Cardiac septum (tissue), 1 donor: ENCODE measurements around the gene PLXNA1. TPM values are rescaled to one million over a fixed set of nuclear protein-coding genes. Genes with fewer than 3 reads are reported as not detected.

Experiments
- DNase-seq: peaks from one replicate; pipeline ENCODE4 v3.0.0-alpha.2; 2020; ENCODE audit warnings: low spot score
- intact Hi-C: fragments of 100-400 bp; cut with DNase I; formaldehyde crosslinking; loops from one replicate; pipeline ENCODE4 v1.14.0; 2022
- total RNA-seq: library from RNA; stranded (reverse); fragmentation: NEBNext Ultra II Directional; extraction: Animal tissue kit (Norgen Biotek cat#: 25700); gene quantifications from one replicate; pipeline ENCODE4 v1.2.1, GENCODE V29; 2021
- donor health status: DM: no; HTN: no; CAD: no.

PLXNA1 gene
- total RNA-seq, 1 donor from 2014 or later, result 31.6 TPM

DNA sequence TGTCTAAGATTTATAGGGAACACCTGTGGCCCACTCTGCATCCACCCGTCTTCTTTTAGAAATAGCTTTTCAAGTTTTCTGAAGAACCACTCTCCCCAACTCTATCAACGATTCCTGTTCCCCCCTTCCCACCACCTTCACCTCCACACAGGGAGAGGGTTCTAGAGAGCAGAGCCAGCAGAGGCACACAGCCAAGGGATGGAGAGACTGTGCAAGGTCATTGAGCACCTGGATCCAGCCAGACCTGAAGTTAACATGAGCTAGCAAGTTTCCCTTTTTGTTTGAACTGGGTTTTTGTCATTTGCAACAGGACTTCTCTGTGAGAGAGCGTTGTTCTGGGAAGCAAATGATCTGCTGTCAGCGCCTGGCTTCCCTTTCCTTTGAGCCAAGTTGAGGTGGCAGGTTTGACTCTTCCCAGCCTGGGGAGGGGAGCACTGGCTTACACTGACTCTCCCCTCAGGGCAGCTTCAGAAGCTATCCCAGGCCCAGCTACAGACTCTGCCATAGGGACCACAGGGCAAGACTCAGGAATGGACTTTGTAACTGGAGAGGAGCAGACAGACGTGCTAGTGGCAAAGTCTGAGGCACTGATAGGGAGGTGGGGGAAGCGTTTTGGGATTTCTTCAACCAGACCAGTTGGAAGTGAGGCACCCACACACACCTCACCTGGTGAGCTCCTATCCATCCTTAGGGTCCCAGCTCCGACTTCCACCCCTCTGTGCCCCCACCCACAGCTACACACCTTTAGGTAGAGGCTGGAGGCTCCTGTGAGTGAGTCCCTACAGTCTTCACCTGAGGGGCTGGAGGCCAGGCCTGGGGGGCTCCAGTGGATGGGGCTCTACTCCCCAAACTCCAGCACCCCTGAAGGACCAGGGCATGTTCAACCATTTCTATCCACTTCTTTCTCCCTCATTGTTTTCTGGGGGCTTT lies 19.4 kb upstream of the PLXNA1 start:
- intact Hi-C loops, result loop anchor here (2.0 kb wide), 1 partner anchor 19 kb away; the partner anchor contains the start of gene PLXNA1
- no peak for DNase-seq

DNA sequence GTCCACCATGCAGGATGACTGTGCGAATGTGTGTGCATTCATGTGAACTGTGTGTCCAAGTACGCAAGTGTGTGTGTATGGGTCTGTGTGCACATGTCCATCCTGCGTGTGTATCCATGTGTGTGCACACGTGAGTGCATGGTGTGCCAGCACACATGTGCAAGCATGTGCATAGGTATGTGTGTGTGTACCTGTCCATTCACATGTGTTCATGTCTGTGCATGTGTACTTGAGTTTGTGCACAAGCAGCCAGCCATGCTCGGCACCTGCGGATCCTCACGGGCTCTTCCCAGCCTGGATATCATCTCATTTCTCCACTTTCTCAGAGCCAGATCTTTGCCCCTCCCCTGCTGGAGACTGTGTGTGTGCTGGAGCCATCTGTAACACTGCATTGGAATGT lies 18.7 kb upstream of the PLXNA1 start:
- intact Hi-C loops, result no loop called here
- no peak for DNase-seq

GRCh38 chr3:126964950-126965349 lies 18.0 kb upstream of the PLXNA1 start:
- intact Hi-C loops, result no loop called here
- DNase-seq, result no peak

- no peak for DNase-seq
These were observed 17.3 kb upstream of the PLXNA1 start for GRCh38 chr3:126965526-126966080.

GRCh38 chr3:126967386-126967785 lies 15.5 kb upstream of the PLXNA1 start:
- no peak for DNase-seq
- intact Hi-C loops, result no loop called here

More at GRCh38 chr3:126965526-126966080, 17.3 kb upstream of the PLXNA1 start:
- intact Hi-C loops, result no loop called here

- no peak for DNase-seq
- intact Hi-C loops, result no loop called here
These were observed 14.2 kb upstream of the PLXNA1 start for GRCh38 chr3:126968391-126969390.

GRCh38 chr3:126969586-126969985 lies 13.3 kb upstream of the PLXNA1 start:
- intact Hi-C loops, result no loop called here
- DNase-seq, result no peak

DNA sequence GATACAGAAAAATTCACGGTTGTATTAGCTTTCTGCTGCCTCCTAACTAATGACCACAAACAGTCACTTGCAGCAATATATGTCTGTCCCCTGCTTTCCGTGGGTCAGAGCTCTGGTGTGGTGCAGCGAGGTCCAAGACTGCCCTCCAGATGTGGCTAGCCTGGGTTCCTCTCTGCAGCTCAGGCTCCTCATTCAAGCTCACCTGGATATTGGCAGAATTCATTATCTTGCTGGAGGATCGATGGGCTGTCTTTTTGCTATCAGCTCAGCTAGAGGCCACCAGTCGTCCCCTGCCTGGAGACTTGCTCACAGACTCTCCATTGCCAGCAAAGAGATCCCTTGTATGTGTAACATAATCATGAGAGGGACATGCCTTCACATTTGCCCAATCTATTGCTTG lies 12.8 kb upstream of the PLXNA1 start:
- intact Hi-C loops, result loop anchor here (5.0 kb wide), 1 partner anchor 143 kb away; no protein-coding TSS in a partner anchor
- no peak for DNase-seq

DNA sequence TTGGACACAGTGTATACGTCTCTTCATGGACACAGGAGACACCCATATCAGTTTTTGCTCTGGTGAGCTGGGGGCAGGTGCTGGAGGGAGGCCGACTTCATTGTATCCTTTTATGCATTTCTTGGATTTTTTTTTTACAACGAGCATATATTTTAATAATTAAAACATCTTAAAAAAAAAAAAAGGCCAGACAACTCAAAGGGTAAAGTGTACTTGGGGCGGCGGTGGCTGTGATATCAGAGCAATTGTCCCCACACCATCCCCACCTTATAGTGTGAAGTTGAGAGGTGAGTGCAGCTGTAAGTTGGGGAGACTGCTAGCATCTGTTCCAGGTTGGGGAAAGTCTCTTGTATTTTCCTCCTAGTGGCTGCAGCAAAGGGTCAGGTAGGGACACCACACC lies 12.0 kb upstream of the PLXNA1 start:
- DNase-seq, result no peak
- intact Hi-C loops, result loop anchor here (5.0 kb wide), 1 partner anchor 144 kb away; no protein-coding TSS in a partner anchor

DNA sequence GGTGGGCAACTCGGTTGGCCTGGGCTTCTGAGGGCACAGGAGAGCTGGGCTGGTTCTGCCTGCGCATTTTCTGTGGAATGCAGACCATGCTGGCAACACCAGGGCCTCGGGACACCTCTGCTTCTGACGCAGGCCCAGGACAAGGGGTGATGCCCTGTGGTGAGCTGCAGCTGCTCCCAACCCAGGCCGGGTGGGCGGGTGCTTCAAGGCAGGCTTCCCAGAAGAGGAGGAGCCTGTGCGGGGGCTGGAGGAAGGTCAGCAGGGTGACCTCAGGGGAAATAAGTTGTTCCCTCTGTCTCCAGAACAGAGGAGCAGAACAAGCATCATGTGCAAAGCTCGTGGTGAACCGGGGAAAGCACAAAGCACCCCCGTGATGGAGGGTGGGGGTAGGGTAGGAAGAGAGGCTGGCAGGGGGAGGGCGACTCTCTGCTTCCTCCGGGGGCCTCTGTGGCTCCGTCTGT lies 11.0 kb upstream of the PLXNA1 start:
- intact Hi-C loops, result loop anchor here (5.0 kb wide), 1 partner anchor 145 kb away; no protein-coding TSS in a partner anchor
- peak; percentile 85 for DNase-seq

- intact Hi-C loops, result loop anchor here (5.0 kb wide), 1 partner anchor 146 kb away; no protein-coding TSS in a partner anchor
- no peak for DNase-seq
These were observed 10.0 kb upstream of the PLXNA1 start for GRCh38 chr3:126972866-126973265.

DNA sequence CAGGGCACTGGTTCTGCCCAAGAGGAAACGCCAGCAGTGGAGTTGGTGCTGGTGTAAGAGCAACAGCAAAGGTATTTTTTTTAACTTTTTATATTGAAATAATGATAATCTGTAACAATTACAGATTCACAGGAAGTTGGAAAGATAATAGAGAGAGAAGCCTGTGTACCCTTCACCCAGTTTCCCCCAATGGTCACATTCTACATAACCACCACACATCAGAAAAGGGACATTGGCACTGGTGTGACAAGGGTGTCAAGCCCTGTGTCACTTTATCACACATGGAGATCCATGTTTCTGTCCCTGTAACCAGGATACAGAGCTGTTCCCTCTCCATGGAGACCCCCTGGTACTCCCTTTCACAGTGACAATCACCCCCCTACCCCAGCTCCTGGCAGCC lies 9.1 kb upstream of the PLXNA1 start:
- intact Hi-C loops, result loop anchor here (5.0 kb wide), 1 partner anchor 147 kb away; no protein-coding TSS in a partner anchor
- no peak for DNase-seq

- intact Hi-C loops, result loop anchor here (5.0 kb wide), 1 partner anchor 147 kb away; no protein-coding TSS in a partner anchor
- no peak for DNase-seq
These were observed 8.2 kb upstream of the PLXNA1 start for GRCh38 chr3:126974756-126975155.

DNA sequence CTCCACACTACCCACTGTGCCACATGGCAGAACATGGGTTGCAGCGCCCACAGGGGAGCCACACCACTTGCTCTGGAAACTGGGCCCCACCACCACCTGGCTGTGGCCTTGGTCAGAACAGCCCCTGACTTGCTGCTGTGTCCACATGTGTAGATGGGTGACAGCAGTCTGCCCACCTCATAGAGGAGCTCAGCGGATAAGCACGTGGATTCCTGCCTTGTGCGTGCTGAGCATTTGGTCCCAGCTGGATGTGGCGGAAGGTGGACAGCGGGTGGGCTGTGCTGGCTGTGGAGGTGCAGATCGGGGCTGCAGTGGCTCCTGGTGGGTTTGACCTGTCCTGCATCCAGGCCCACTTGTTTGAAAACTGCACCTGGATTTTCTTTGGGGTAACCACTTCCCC lies 6.0 kb upstream of the PLXNA1 start:
- DNase-seq, result no peak
- intact Hi-C loops, result no loop called here

GRCh38 chr3:126977821-126978220 lies 5.1 kb upstream of the PLXNA1 start:
- intact Hi-C loops, result no loop called here

DNA sequence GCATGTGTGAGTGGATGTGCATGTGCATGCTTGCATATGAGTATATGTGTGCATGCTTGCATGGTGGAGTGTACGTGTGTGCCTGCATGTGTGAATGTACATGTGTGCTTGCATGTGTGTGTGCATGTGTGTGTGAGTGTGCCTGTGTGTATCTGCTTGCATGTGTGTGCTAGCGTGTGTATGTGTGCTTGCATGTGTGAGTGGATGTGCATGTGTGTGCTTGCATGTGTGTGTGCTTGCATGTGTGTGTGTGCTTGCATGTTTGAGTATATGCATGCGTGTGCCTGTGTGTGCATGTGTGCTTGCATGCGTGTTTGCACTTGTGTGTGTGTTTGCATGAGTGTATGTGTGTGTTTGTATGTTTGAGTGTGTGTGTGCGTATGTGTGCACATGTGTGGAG lies 4.6 kb upstream of the PLXNA1 start:
- no peak for DNase-seq
- intact Hi-C loops, result no loop called here

More at GRCh38 chr3:126977821-126978220, 5.1 kb upstream of the PLXNA1 start:
- DNase-seq, result no peak

GRCh38 chr3:126979046-126979628 lies 3.8 kb upstream of the PLXNA1 start:
- DNase-seq, result no peak
- intact Hi-C loops, result no loop called here

- no peak for DNase-seq
- intact Hi-C loops, result loop anchor here (5.0 to 10.0 kb wide), 2 partner anchors 278 to 564 kb away; partner anchors contain the start of gene CHCHD6
These were observed 2.6 kb upstream of the PLXNA1 start for GRCh38 chr3:126980266-126980811.

DNA sequence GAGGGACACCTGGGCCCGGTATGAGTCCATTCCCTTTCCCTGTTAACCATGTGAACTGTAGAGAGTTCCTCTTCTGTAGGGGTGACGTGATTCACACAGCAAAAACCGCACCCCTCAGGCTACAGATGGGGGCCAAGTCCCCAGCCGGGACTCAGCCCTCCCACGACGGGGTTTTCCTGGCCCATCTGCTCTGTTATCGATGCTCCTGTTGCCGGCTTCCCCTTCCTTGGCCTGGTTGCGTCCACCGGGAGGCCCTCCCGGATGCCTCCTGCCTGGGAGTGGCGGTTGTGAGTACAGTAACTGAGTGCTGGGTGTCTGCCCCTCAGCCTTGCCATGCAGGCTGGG lies 817 bp upstream of the PLXNA1 start:
- intact Hi-C loops, result loop anchor here (1.0 to 10.0 kb wide), 5 partner anchors 19 to 563 kb away; partner anchors contain the start of gene CHCHD6
- DNase-seq, result no peak
